ENCODE data around the gene PI4KA. TPM values are rescaled to one million over a fixed set of nuclear protein-coding genes. Genes with fewer than 3 reads are reported as not detected.
"Not testable (repeated sequence)": the region's sequence is repeated elsewhere in the genome, so short reads cannot be mapped to it uniquely, and the experiment has no call there.

Gene PI4KA
- total RNA-seq, 4 donors from 2014 or later, result 62.1 to 97.2 (median 86.9) TPM

DNA sequence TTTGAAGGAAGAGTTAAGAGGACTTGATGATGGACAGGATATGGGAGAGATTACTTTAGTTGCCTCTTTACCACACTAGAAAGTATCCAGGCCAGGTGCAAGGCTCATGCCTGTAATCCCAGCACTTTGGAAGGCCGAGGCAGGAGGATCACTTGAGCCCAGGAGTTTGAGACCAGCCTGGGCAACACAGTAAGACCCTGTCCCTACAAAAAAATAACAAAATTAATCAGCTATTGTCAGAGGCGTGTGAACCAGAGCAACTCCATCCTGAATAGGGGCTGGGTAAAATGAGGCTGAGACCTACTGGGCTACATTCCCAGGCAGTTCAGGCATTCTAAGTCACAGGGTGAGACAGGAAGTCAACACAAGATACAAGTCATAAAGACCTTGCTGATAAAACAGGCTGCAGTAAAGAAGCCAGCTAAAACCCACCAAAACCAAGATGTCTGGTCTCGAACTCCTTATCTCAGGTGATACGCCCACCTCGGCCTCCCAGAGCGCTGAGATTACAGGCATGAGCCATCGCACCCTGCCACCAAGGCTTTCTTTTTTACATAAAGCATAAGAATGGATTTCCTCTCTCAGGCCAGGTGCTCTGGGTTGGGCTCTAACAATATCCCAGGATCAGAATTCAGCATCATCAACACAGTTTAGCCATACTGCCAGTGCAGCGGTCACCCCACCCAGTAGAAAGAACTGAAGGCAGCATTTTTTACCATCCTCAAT, 17.8 kb downstream of the PI4KA start:
- no peak for TF ChIP-seq CTCF (IDR thresholded peaks at IDR 0.05)
- no peak for DNase-seq (ENCODE audit: low spot score)
- ATAC-seq (ENCODE audit: low FRiP score), result no peak

GRCh38 chr22:20839837-20840645, 18.6 kb downstream of the PI4KA start:
- no peak for TF ChIP-seq CTCF (IDR thresholded peaks at IDR 0.05)

GRCh38 chr22:20839354-20839753, 19.3 kb downstream of the PI4KA start:
- ATAC-seq (ENCODE audit: low FRiP score); DNase-seq (ENCODE audit: low spot score): not testable (repeated sequence)

More at GRCh38 chr22:20839837-20840645, 18.6 kb downstream of the PI4KA start:
- DNase-seq (ENCODE audit: low spot score), result no peak
- no peak for ATAC-seq (ENCODE audit: low FRiP score)

- DNase-seq (ENCODE audit: low spot score), result no peak
- TF ChIP-seq CTCF (IDR thresholded peaks at IDR 0.05), result no peak
- no peak for ATAC-seq (ENCODE audit: low FRiP score)
Observed at GRCh38 chr22:20836987-20837823, 21.4 kb downstream of the PI4KA start.

- no peak for TF ChIP-seq CTCF (IDR thresholded peaks at IDR 0.05)
- no peak for DNase-seq (ENCODE audit: low spot score)
Observed at GRCh38 chr22:20834725-20835124, 23.9 kb downstream of the PI4KA start.

GRCh38 chr22:20834206-20834605, 24.4 kb downstream of the PI4KA start:
- ATAC-seq (ENCODE audit: low FRiP score) (no peak), DNase-seq (ENCODE audit: low spot score) (no peak)
- no peak for TF ChIP-seq CTCF (IDR thresholded peaks at IDR 0.05)

More at GRCh38 chr22:20834725-20835124, 23.9 kb downstream of the PI4KA start:
- no peak for ATAC-seq (ENCODE audit: low FRiP score)

DNA sequence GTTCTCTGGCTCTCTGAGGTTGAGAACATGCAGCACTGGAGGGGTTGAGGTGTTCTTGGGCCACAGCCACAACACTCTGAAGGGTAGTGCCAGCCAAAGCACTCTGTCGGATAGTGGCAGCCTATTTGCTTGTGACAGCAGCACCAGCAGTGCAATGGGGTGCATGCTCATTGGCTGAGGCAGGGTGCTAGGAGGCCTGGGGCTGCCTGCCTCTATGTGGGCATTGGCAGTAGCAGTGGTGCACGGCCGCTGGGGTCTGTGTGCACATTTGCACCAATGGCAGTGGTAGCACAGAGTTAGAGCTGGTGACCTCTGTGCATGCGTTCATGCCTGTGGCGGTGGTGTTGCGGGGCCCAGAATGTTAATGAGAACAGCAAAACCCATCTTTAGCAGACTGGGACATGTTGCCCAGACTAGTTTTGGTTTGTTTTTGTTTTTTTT, 25.4 kb downstream of the PI4KA start:
- ATAC-seq (ENCODE audit: low FRiP score), result peak; percentile 28

More for the DNA sequence above, 25.4 kb downstream of the PI4KA start:
- DNase-seq (ENCODE audit: low spot score), result no peak
- TF ChIP-seq CTCF (IDR thresholded peaks at IDR 0.05), result no peak

All from omental fat pad (tissue), 4 donors.